Measurements from ENCODE around the gene RPL37. TPM values are rescaled to one million over a fixed set of nuclear protein-coding genes. Genes with fewer than 3 reads are reported as not detected.

RPL37 gene
- total and polyA plus RNA-seq, 11 donors, result 32.7 to 898 (median 613) TPM

GRCh38 chr5:40847525-40847924 lies 12.5 kb upstream of the RPL37 start:
- peaks cover 0 to 38% (median 2%) of the 10 kb centered on the region in 12 donors for H3K4me1 ChIP-seq
- peaks cover 0 to 34% (median 6%) of the 10 kb centered on the region in 9 donors for H3K36me3 ChIP-seq
- no peak overlapping the region for H3K27ac ChIP-seq
- TF ChIP-seq POLR2A (IDR thresholded peaks at IDR 0.05) (no peak), CTCF (IDR thresholded peaks at IDR 0.05) (no peak)
- intact Hi-C loops (cut with DNase I), result no loop called here
- H3K4me3 ChIP-seq, result no peak overlapping the region
- DNase-seq (no peak), ATAC-seq (no peak)
- no peaks in the 10 kb centered on the region for H3K27me3 ChIP-seq
- H3K9me3 ChIP-seq, result no peaks in the 10 kb centered on the region
- WGBS, 4 donors, result 82 to 95% (median 93%) methylated on average over 1 of the region's 1 CpG

GRCh38 chr5:40846371-40846770 lies 11.3 kb upstream of the RPL37 start:
- no peak overlapping the region for H3K27ac ChIP-seq
- ATAC-seq (no peak), DNase-seq (no peak)
- no peak overlapping the region for H3K4me3 ChIP-seq
- H3K9me3 ChIP-seq, result no peaks in the 10 kb centered on the region
- peaks cover 0 to 43% (median 2%) of the 10 kb centered on the region in 12 donors for H3K4me1 ChIP-seq
- H3K36me3 ChIP-seq, result peaks cover 0 to 28% (median 0%) of the 10 kb centered on the region in 9 donors
- WGBS, 4 donors, result 81 to 85% (median 83%) methylated on average over 2 of the region's 2 CpGs
- H3K27me3 ChIP-seq, result no peaks in the 10 kb centered on the region
- no peak for TF ChIP-seq CTCF (IDR thresholded peaks at IDR 0.05)
- no peak for TF ChIP-seq POLR2A (IDR thresholded peaks at IDR 0.05)
- intact Hi-C loops (cut with DNase I), result no loop called here

- no peak overlapping the region for H3K4me3 ChIP-seq
- intact Hi-C loops (cut with DNase I), result loop anchor here in 1 of 10 donors (5.0 kb wide), 1 partner anchor 33 kb away; no protein-coding TSS in a partner anchor
- 91 to 95% (median 94%) methylated on average over 4 of the region's 4 CpGs for WGBS, 4 donors
- H3K27me3 ChIP-seq, result no peaks in the 10 kb centered on the region
- H3K9me3 ChIP-seq, result no peaks in the 10 kb centered on the region
- TF ChIP-seq CTCF (IDR thresholded peaks at IDR 0.05), result no peak
- TF ChIP-seq POLR2A (IDR thresholded peaks at IDR 0.05), result no peak
- no peak for ATAC-seq
- peaks cover 0 to 27% (median 0%) of the 10 kb centered on the region in 9 donors for H3K36me3 ChIP-seq
- DNase-seq, result no peak
- H3K27ac ChIP-seq, result no peak overlapping the region
- H3K4me1 ChIP-seq, result peaks cover 0 to 49% (median 4%) of the 10 kb centered on the region in 12 donors
Observed at GRCh38 chr5:40844565-40844964, 9.5 kb upstream of the RPL37 start.

- H3K9me3 ChIP-seq, result no peaks in the 10 kb centered on the region
- H3K4me1 ChIP-seq, result peaks cover 0 to 46% (median 4%) of the 10 kb centered on the region in 12 donors
- TF ChIP-seq POLR2A (IDR thresholded peaks at IDR 0.05), result no peak
- TF ChIP-seq CTCF (IDR thresholded peaks at IDR 0.05), result no peak
- peak overlapping the region in 11 of 12 donors; percentile 31 to 63 (median 50) for H3K4me3 ChIP-seq
- WGBS, 4 donors, result 48 to 62% (median 57%) methylated on average over 2 of the region's 2 CpGs
- peaks cover 0 to 17% (median 0%) of the 10 kb centered on the region in 9 donors for H3K36me3 ChIP-seq
- DNase-seq (no peak), ATAC-seq (peak in 1 of 4 donors; percentile 51)
- intact Hi-C loops (cut with DNase I), result loop anchor here in 1 of 10 donors (5.0 kb wide), 1 partner anchor 35 kb away; no protein-coding TSS in a partner anchor
- H3K27ac ChIP-seq, result peak overlapping the region in 10 of 12 donors; percentile 51 to 93 (median 80)
- H3K27me3 ChIP-seq, result no peaks in the 10 kb centered on the region
Observed at GRCh38 chr5:40842351-40842750, 7.3 kb upstream of the RPL37 start.

All from heart left ventricle (tissue), 16 donors.